Keratinocyte (primary cell): ENCODE data around the gene NEU2. TPM values are rescaled to one million over a fixed set of nuclear protein-coding genes. Genes with fewer than 3 reads are reported as not detected.
A peak's percentile ranks its signal among the peaks of the same experiment; 100 is the strongest.

Source experiments
- DNase-seq: peaks from one replicate; pipeline ENCODE4 v3.0.0-alpha.2; 2011; ENCODE audit warnings: low read depth, missing footprints, low spot score
- FAIRE-seq: peaks from 2 replicates; lab custom pipeline; 2011; peaks lifted over from hg19 to GRCh38; lab: Jason Lieb, UNC
- H2AFZ ChIP-seq: 2 replicates; pipeline ENCODE4 v1.6.0; 2012; ENCODE audit warnings: low read length, control low read depth, inconsistent platforms; ENCODE audit not compliant: control insufficient read depth
- H3K27ac ChIP-seq: 2 replicates; pipeline ENCODE4 v1.5.1; 2011; ENCODE audit warnings: low read length; ENCODE audit not compliant: control insufficient read depth, insufficient read depth
- H3K27me3 ChIP-seq: 3 replicates; pipeline ENCODE4 v1.6.0; 2011; ENCODE audit warnings: low read length; ENCODE audit not compliant: control insufficient read depth, insufficient read depth; ENCODE audit errors: extremely low read depth
- H3K36me3 ChIP-seq, 2 experiments: 2 replicates in 1 of 2; 3 replicates in 1 of 2; pipeline ENCODE4 v1.5.1; 2011; ENCODE audit warnings: low read length in 2 of 2, mild to moderate bottlenecking in 1 of 2; ENCODE audit not compliant: control insufficient read depth in 2 of 2, insufficient read depth in 2 of 2; ENCODE audit errors: extremely low read depth in 1 of 2
- H3K4me1 ChIP-seq: 3 replicates; pipeline ENCODE4 v1.5.1; 2011; ENCODE audit warnings: low read length; ENCODE audit not compliant: control insufficient read depth, insufficient read depth; ENCODE audit errors: extremely low read depth
- H3K4me2 ChIP-seq: 3 replicates; pipeline ENCODE4 v1.6.0; 2011; ENCODE audit warnings: low read depth, low read length; ENCODE audit not compliant: control insufficient read depth, insufficient read depth; ENCODE audit errors: extremely low read depth
- H3K4me3 ChIP-seq, 3 experiments: fragments of 200-600 bp in 1 of 3; sonication (generic) in 1 of 3; 2 replicates in 2 of 3; 3 replicates in 1 of 3; pipeline ENCODE4 v1.5.1; 2011 to 2016; ENCODE audit warnings: low read length in 3 of 3, mild to moderate bottlenecking in 3 of 3, control low read depth in 2 of 3, inconsistent platforms in 1 of 3, low read depth in 1 of 3, mixed read lengths in 1 of 3, mixed run types in 1 of 3, moderate library complexity in 1 of 3; ENCODE audit not compliant: control insufficient read depth in 2 of 3, insufficient read depth in 2 of 3; ENCODE audit errors: extremely low read depth in 1 of 3
- H3K79me2 ChIP-seq: 2 replicates; pipeline ENCODE4 v1.6.0; 2012; ENCODE audit warnings: low read length; ENCODE audit not compliant: control insufficient read depth, insufficient read depth
- H3K9ac ChIP-seq: 3 replicates; pipeline ENCODE4 v1.6.0; 2011; ENCODE audit warnings: low read length; ENCODE audit not compliant: control insufficient read depth, insufficient read depth; ENCODE audit errors: extremely low read depth
- H3K9me1 ChIP-seq: 3 replicates; pipeline ENCODE4 v1.6.0; 2011; ENCODE audit warnings: low read length; ENCODE audit not compliant: control insufficient read depth, insufficient read depth; ENCODE audit errors: extremely low read depth
- H3K9me3 ChIP-seq: 2 replicates; pipeline ENCODE4 v1.5.1; 2012; ENCODE audit warnings: low read depth, low read length; ENCODE audit not compliant: control insufficient read depth
- H4K20me1 ChIP-seq: 3 replicates; pipeline ENCODE4 v1.6.0; 2011; ENCODE audit warnings: low read length; ENCODE audit not compliant: control insufficient read depth, insufficient read depth; ENCODE audit errors: extremely low read depth
- CTCF ChIP-seq, 3 experiments: IDR thresholded peaks in 1 of 3; conservative IDR thresholded peaks in 1 of 3; optimal IDR thresholded peaks in 1 of 3; 2 replicates in 2 of 3; 3 replicates in 1 of 3; pipeline versions ENCODE3 to v1.5.1; 2011; ENCODE audit warnings: low read length in 3 of 3, mild to moderate bottlenecking in 3 of 3, moderate library complexity in 2 of 3, control low read depth in 1 of 3, inconsistent platforms in 1 of 3; ENCODE audit not compliant: insufficient read depth in 2 of 3; ENCODE audit errors: extremely low read depth in 1 of 3
- EZH2 ChIP-seq: IDR thresholded peaks from one replicate; pipeline ENCODE4 v1.6.1; 2012; ENCODE audit warnings: inconsistent platforms, mild to moderate bottlenecking, low read length, moderate library complexity
- dilution Hi-C: fragments of 300-500 bp; cut with MboI; formaldehyde crosslinking; loops from one replicate; pipeline ENCODE4 v1.7.0; 2020; ENCODE audit warnings: low sequenced_read_pairs; ENCODE audit not compliant: extremely low pct_ligation_motif_present
- polyA plus RNA-seq, 5 experiments: library from polyadenylated mRNA; depleted of rRNA in 3 of 5; stranded (reverse) in 3 of 5; stranded (forward) in 1 of 5; unstranded in 1 of 5; fragments of >200 nt; gene quantifications; 1 replicate in 1 of 5; 2 replicates in 3 of 5; 3 replicates in 1 of 5; pipeline versions ENCODE4 v1.2.1 to v1.2.3, GENCODE V29; 2011 to 2012; ENCODE audit warnings: missing spikeins in 2 of 5, low read depth in 1 of 5, low replicate concordance in 1 of 5

NEU2 gene
- polyA plus RNA-seq, 1 donor (not counting 4 experiments of a cell fraction or from before 2014, with no cell fraction given) = not detected

GRCh38 chr2:233075141-233075965, 42.9 kb downstream of the NEU2 start:
- Histone ChIP-seq H3K9me1 (no peaks in the 10 kb centered on the region), H3K27ac (no peak overlapping the region), H3K4me2 (no peak overlapping the region)

GRCh38 chr2:233075966-233076339, 43.5 kb downstream of the NEU2 start:
- FAIRE-seq (peak; percentile 73), DNase-seq (no peak)
- peak overlapping the region; percentile 12 for H3K4me2 ChIP-seq
- H3K9ac ChIP-seq = no peak overlapping the region
- H3K27ac ChIP-seq = no peak overlapping the region
- dilution Hi-C loops = no loop called here
- H2AFZ ChIP-seq = peak overlapping the region; percentile 39
- peaks cover under 1% of the 10 kb centered on the region for H3K27me3 ChIP-seq
- H3K4me3 ChIP-seq = no peak overlapping the region
- TF ChIP-seq CTCF (optimal IDR thresholded peaks at IDR 0.05 in 1 of 3, IDR thresholded peaks at IDR 0.05 in 1 of 3, conservative IDR thresholded peaks at IDR 0.05 in 1 of 3; ENCODE audit: extremely low read depth in 1 of 3, insufficient read depth in 2 of 3, low read length in 3 of 3) = no peak
- TF ChIP-seq EZH2 = no peak
- no peaks in the 10 kb centered on the region for H3K9me1 ChIP-seq
- no peaks in the 10 kb centered on the region for H4K20me1 ChIP-seq
- no peaks in the 10 kb centered on the region for H3K79me2 ChIP-seq
- H3K36me3 ChIP-seq = no peaks in the 10 kb centered on the region
- H3K4me1 ChIP-seq = peaks cover 11% of the 10 kb centered on the region
- peaks cover 2% of the 10 kb centered on the region for H3K9me3 ChIP-seq

More at GRCh38 chr2:233075141-233075965, 42.9 kb downstream of the NEU2 start:
- Histone ChIP-seq H3K36me3 (no peaks in the 10 kb centered on the region), H4K20me1 (no peaks in the 10 kb centered on the region), H3K9ac (no peak overlapping the region), H3K79me2 (no peaks in the 10 kb centered on the region), H2AFZ (peak overlapping the region; percentile 39), H3K27me3 (no peaks in the 10 kb centered on the region), H3K4me3 (no peak overlapping the region), H3K4me1 (peaks cover 11% of the 10 kb centered on the region), H3K9me3 (peaks cover 2% of the 10 kb centered on the region)
- DNase-seq = no peak
- FAIRE-seq = no peak
- dilution Hi-C loops = no loop called here
- no peak for TF ChIP-seq EZH2
- no peak for TF ChIP-seq CTCF (optimal IDR thresholded peaks at IDR 0.05 in 1 of 3, IDR thresholded peaks at IDR 0.05 in 1 of 3, conservative IDR thresholded peaks at IDR 0.05 in 1 of 3; ENCODE audit: extremely low read depth in 1 of 3, insufficient read depth in 2 of 3, low read length in 3 of 3)
